Liver (tissue), 9 donors: ENCODE results near the gene CDH13. TPM values are rescaled to one million over a fixed set of nuclear protein-coding genes. Genes with fewer than 3 reads are reported as not detected.

Experiments
- DNase-seq: peaks from one replicate; pipeline ENCODE4 v3.0.0-alpha.2; 2017; ENCODE audit warnings: low spot score
- H3K27ac ChIP-seq, 2 donors: one replicate each; pipeline ENCODE4 v1.7.0; 2013; ENCODE audit warnings: inconsistent platforms in 2 of 2, low read length in 2 of 2, control low read depth in 1 of 2, low read depth in 1 of 2, mild to moderate bottlenecking in 1 of 2
- H3K27me3 ChIP-seq, 4 donors: one replicate each; pipeline versions ENCODE4 v1.6.1 to v1.7.0; 2013; ENCODE audit warnings: low read length in 3 of 4, inconsistent platforms in 1 of 4, mild to moderate bottlenecking in 1 of 4, moderate library complexity in 1 of 4; ENCODE audit not compliant: control insufficient read depth in 4 of 4, insufficient read depth in 4 of 4
- H3K36me3 ChIP-seq, 4 donors: one replicate each; pipeline versions ENCODE4 v1.6.1 to v1.7.0; 2013; ENCODE audit warnings: low read length in 3 of 4, mild to moderate bottlenecking in 3 of 4, low read depth in 1 of 4, moderate library complexity in 1 of 4; ENCODE audit not compliant: control insufficient read depth in 4 of 4, insufficient read depth in 3 of 4
- H3K4me1 ChIP-seq, 4 donors: one replicate each; pipeline versions ENCODE4 v1.6.1 to v1.7.0; 2013; ENCODE audit warnings: low read length in 3 of 4, mild to moderate bottlenecking in 3 of 4, moderate library complexity in 1 of 4; ENCODE audit not compliant: control insufficient read depth in 4 of 4, insufficient read depth in 4 of 4
- H3K4me3 ChIP-seq, 3 donors: one replicate each; pipeline versions ENCODE4 v1.6.1 to v1.7.0; 2013; ENCODE audit warnings: low read length in 3 of 3, control low read depth in 1 of 3, low read depth in 1 of 3, mild to moderate bottlenecking in 1 of 3
- H3K9ac ChIP-seq, 2 donors: one replicate each; pipeline ENCODE4 v1.7.0; 2013; ENCODE audit warnings: low read length in 2 of 2, mild to moderate bottlenecking in 2 of 2, moderate library complexity in 2 of 2, control low read depth in 1 of 2, low read depth in 1 of 2
- H3K9me3 ChIP-seq, 4 donors: one replicate each; pipeline versions ENCODE4 v1.6.1 to v1.7.0; 2013; ENCODE audit warnings: low read length in 3 of 4; ENCODE audit not compliant: control insufficient read depth in 4 of 4
- EGR1 ChIP-seq, 2 donors: IDR thresholded peaks; 2 replicates each; pipeline ENCODE4 v1.6.1; 2016 to 2018; ENCODE audit warnings: antibody characterized with exemption in 2 of 2, low read depth in 2 of 2
- FOXA1 ChIP-seq: IDR thresholded peaks from 2 replicates; pipeline ENCODE4 v1.6.1; 2016; ENCODE audit warnings: antibody characterized with exemption
- GABPA ChIP-seq, 2 donors: IDR thresholded peaks in 1 of 2; conservative IDR thresholded peaks in 1 of 2; 2 replicates each; pipeline ENCODE4 v1.6.1; 2016; ENCODE audit warnings: antibody characterized with exemption in 2 of 2, mild to moderate bottlenecking in 1 of 2, moderate library complexity in 1 of 2
- HNF4A ChIP-seq, 2 donors: conservative IDR thresholded peaks; 2 replicates each; pipeline ENCODE4 v1.6.1; 2016; ENCODE audit warnings: antibody characterized with exemption in 2 of 2, mild to moderate bottlenecking in 2 of 2
- HNF4G ChIP-seq: IDR thresholded peaks from 2 replicates; pipeline ENCODE4 v1.6.1; 2016; ENCODE audit warnings: antibody characterized with exemption
- JUND ChIP-seq, 2 donors: IDR thresholded peaks; 2 replicates each; pipeline ENCODE4 v1.6.1; 2016; ENCODE audit warnings: antibody characterized with exemption in 2 of 2
- RAD21 ChIP-seq, 2 donors: IDR thresholded peaks; 2 replicates each; pipeline ENCODE4 v1.6.1; 2016; ENCODE audit warnings: antibody characterized with exemption in 2 of 2, mild to moderate bottlenecking in 2 of 2
- RXRA ChIP-seq, 2 donors: IDR thresholded peaks; 2 replicates each; pipeline ENCODE4 v1.6.1; 2017 to 2018; ENCODE audit warnings: antibody characterized with exemption in 2 of 2, mild to moderate bottlenecking in 1 of 2
- TAF1 ChIP-seq: conservative IDR thresholded peaks from 2 replicates; pipeline ENCODE4 v1.6.1; 2016; ENCODE audit warnings: antibody characterized with exemption, mild to moderate bottlenecking
- YY1 ChIP-seq: IDR thresholded peaks from 2 replicates; pipeline ENCODE4 v1.6.1; 2016; ENCODE audit warnings: antibody characterized with exemption, mild to moderate bottlenecking
- WGBS: extraction: QIAGEN DNeasy Blood & Tissue Kit; methylation state at CpG from one replicate; pipeline ENCODE4 v1.1.7; 2013; 5-methylcytosine and 5-hydroxymethylcytosine counted together
- polyA plus RNA-seq, 2 donors: library from polyadenylated mRNA; stranded (reverse) in 1 of 2; unstranded in 1 of 2; fragments of 200-250 nt in 1 of 2; fragments of >200 nt in 1 of 2; fragmentation: Nextera tagmentation in 1 of 2; extraction: Ambion mirVana in 1 of 2; gene quantifications; one replicate each; pipeline versions ENCODE4 v1.2.1 to v1.2.3, GENCODE V29; 2013 to 2015
- total RNA-seq, 2 donors: library from RNA; depleted of rRNA; stranded (reverse); fragments of >200 nt; gene quantifications; one replicate each; pipeline ENCODE4 v1.2.3, GENCODE V29; 2014
- TF ChIP-seq, protein P1 (sequence below): IDR thresholded peaks from 2 replicates; pipeline ENCODE4 v1.6.1; 2016; ENCODE audit warnings: antibody characterized with exemption
- TF ChIP-seq, protein P2 (sequence below): IDR thresholded peaks from 2 replicates; pipeline ENCODE4 v1.6.1; 2016; ENCODE audit warnings: antibody characterized with exemption
- TF ChIP-seq, protein P3 (sequence below): IDR thresholded peaks from 2 replicates; pipeline ENCODE4 v1.6.1; 2016; ENCODE audit warnings: antibody characterized with exemption, mild to moderate bottlenecking
- TF ChIP-seq, protein P4 (sequence below): fragments of 150-350 bp; IDR thresholded peaks from 2 replicates; pipeline ENCODE4 v1.5.1; 2017; ENCODE audit warnings: improper control_type of control experiment, low read depth, low read length; ENCODE audit not compliant: missing input control
- TF ChIP-seq, protein P5 (sequence below): IDR thresholded peaks from 2 replicates; pipeline ENCODE4 v1.6.1; 2016; ENCODE audit warnings: antibody characterized with exemption
- donor health status: healthy.
- donor health status: healthy.
- donor health status: healthy.
- donor health status: healthy.
- donor health status: healthy.

The CDH13 gene
- total and polyA plus RNA-seq, 4 donors: 0.21 to 1.5 (median 0.58) TPM

DNA sequence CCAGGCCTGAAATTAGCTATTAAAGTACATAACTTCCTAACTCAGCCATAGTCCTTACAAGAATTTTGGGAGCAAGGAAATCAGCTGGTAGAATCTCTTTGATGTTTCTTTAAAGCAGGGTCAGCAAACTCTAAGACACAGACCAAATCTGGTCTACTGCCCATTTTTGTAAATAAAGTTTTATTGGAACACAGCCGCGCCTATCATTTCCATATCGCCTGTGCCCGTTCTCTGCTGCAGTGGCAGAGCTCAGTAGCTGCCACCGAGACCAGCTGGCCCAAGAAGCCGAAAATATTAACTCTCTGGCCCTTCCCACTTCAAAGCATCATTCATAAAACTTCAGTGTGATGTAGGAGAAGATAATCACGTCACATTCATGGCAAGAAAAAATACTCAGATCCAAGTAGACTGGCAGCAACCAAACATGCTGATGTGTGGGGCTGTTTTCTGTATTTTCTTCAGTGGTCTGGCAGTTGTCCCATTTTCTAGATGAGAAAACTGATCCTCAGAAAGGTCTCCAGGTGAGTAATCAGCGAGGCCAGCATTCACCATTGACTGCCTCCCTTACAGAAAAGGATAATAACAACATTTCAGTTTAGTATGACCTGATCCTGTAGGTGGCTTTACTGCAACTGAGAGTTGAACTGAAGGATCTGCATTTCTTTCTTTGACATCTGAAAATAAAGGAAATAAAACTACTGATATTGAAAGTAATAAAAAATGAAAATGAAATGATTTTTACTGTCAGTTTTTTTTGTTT, 1163.1 kb downstream of the CDH13 start:
- H3K9me3 ChIP-seq: no peaks in the 10 kb centered on the region
- no peak for DNase-seq
- H3K4me3 ChIP-seq: no peak overlapping the region
- WGBS: 86% methylated on average over 8 of the region's 8 CpGs
- H3K27ac ChIP-seq: no peak overlapping the region
- TF ChIP-seq HNF4G (no peak), TAF1 (no peak), GABPA (IDR thresholded peaks at IDR 0.05 in 1 of 2, conservative IDR thresholded peaks at IDR 0.05 in 1 of 2) (no peak), EGR1 (IDR thresholded peaks at IDR 0.05; ENCODE audit: low read depth in 2 of 2) (no peak), RAD21 (IDR thresholded peaks at IDR 0.05) (no peak), HNF4A (conservative IDR thresholded peaks at IDR 0.05) (no peak), JUND (IDR thresholded peaks at IDR 0.05) (no peak), YY1 (no peak), FOXA1 (no peak), RXRA (IDR thresholded peaks at IDR 0.05) (no peak)
- TF ChIP-seq, protein P1, sequence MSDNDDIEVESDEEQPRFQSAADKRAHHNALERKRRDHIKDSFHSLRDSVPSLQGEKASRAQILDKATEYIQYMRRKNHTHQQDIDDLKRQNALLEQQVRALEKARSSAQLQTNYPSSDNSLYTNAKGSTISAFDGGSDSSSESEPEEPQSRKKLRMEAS: no peak
- TF ChIP-seq, protein P2, sequence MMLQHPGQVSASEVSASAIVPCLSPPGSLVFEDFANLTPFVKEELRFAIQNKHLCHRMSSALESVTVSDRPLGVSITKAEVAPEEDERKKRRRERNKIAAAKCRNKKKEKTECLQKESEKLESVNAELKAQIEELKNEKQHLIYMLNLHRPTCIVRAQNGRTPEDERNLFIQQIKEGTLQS: no peak
- TF ChIP-seq, protein P3, sequence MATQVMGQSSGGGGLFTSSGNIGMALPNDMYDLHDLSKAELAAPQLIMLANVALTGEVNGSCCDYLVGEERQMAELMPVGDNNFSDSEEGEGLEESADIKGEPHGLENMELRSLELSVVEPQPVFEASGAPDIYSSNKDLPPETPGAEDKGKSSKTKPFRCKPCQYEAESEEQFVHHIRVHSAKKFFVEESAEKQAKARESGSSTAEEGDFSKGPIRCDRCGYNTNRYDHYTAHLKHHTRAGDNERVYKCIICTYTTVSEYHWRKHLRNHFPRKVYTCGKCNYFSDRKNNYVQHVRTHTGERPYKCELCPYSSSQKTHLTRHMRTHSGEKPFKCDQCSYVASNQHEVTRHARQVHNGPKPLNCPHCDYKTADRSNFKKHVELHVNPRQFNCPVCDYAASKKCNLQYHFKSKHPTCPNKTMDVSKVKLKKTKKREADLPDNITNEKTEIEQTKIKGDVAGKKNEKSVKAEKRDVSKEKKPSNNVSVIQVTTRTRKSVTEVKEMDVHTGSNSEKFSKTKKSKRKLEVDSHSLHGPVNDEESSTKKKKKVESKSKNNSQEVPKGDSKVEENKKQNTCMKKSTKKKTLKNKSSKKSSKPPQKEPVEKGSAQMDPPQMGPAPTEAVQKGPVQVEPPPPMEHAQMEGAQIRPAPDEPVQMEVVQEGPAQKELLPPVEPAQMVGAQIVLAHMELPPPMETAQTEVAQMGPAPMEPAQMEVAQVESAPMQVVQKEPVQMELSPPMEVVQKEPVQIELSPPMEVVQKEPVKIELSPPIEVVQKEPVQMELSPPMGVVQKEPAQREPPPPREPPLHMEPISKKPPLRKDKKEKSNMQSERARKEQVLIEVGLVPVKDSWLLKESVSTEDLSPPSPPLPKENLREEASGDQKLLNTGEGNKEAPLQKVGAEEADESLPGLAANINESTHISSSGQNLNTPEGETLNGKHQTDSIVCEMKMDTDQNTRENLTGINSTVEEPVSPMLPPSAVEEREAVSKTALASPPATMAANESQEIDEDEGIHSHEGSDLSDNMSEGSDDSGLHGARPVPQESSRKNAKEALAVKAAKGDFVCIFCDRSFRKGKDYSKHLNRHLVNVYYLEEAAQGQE: no peak
- TF ChIP-seq, protein P4, sequence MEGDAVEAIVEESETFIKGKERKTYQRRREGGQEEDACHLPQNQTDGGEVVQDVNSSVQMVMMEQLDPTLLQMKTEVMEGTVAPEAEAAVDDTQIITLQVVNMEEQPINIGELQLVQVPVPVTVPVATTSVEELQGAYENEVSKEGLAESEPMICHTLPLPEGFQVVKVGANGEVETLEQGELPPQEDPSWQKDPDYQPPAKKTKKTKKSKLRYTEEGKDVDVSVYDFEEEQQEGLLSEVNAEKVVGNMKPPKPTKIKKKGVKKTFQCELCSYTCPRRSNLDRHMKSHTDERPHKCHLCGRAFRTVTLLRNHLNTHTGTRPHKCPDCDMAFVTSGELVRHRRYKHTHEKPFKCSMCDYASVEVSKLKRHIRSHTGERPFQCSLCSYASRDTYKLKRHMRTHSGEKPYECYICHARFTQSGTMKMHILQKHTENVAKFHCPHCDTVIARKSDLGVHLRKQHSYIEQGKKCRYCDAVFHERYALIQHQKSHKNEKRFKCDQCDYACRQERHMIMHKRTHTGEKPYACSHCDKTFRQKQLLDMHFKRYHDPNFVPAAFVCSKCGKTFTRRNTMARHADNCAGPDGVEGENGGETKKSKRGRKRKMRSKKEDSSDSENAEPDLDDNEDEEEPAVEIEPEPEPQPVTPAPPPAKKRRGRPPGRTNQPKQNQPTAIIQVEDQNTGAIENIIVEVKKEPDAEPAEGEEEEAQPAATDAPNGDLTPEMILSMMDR: no peak
- TF ChIP-seq, protein P5, sequence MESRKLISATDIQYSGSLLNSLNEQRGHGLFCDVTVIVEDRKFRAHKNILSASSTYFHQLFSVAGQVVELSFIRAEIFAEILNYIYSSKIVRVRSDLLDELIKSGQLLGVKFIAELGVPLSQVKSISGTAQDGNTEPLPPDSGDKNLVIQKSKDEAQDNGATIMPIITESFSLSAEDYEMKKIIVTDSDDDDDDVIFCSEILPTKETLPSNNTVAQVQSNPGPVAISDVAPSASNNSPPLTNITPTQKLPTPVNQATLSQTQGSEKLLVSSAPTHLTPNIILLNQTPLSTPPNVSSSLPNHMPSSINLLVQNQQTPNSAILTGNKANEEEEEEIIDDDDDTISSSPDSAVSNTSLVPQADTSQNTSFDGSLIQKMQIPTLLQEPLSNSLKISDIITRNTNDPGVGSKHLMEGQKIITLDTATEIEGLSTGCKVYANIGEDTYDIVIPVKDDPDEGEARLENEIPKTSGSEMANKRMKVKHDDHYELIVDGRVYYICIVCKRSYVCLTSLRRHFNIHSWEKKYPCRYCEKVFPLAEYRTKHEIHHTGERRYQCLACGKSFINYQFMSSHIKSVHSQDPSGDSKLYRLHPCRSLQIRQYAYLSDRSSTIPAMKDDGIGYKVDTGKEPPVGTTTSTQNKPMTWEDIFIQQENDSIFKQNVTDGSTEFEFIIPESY: no peak
- H3K4me1 ChIP-seq: no peaks in the 10 kb centered on the region
- no peaks in the 10 kb centered on the region for H3K27me3 ChIP-seq
- no peaks in the 10 kb centered on the region for H3K36me3 ChIP-seq
- H3K9ac ChIP-seq: no peak overlapping the region
